ENCODE measurements around the gene ZNF512. TPM values are rescaled to one million over a fixed set of nuclear protein-coding genes. Genes with fewer than 3 reads are reported as not detected.
A peak's percentile ranks its signal among the peaks of the same experiment; 100 is the strongest.

The ZNF512 gene
- total RNA-seq, 1 experiment from 2014 or later: 34.2 TPM

DNA sequence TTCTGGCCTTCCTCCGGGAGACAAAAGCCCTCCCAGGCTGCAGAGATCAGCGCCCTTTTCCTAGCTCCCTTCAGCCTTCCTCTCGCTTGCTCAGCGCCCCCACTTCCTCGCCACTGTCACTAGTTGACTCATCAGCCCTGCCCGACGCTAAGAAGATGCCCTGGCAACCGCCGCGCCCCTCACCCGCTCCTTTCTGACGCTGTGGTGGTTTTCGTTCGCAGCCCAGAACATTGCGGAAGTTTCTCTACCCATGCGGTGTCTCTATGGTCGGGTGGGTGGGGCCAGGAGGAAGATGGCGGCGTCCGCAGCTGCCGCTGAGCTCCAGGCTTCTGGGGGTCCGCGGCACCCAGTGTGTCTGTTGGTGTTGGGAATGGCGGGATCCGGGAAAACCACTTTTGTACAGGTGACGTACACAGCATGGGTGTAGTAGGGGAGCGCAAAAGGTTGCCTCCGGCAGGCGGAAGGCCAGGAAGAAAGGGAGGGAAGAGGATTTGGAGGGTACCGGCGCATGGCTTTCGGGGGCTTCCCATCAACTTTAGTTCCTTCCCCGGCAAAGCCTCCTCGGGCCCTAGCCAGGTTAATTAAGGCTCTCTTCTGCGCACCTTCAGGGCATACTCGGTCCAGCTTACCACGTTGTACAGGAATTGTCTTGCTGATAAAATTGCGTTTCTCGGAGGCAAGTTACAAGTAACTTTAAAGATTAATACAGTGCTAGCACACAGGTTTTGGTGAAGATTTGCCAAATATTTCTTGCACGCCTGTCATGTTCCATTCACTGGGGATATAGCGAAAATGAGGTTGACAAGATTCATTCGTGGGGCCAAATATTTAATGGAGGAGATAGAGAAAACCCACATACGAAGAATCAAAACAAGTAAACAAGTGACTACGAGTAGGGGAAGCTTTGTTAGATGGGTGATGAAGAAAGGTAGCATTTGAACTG is 46.2 kb downstream of the ZNF512 start, which contains the start of the genes CCDC121 and GPN1 (continued):
- TF ChIP-seq, protein P1, sequence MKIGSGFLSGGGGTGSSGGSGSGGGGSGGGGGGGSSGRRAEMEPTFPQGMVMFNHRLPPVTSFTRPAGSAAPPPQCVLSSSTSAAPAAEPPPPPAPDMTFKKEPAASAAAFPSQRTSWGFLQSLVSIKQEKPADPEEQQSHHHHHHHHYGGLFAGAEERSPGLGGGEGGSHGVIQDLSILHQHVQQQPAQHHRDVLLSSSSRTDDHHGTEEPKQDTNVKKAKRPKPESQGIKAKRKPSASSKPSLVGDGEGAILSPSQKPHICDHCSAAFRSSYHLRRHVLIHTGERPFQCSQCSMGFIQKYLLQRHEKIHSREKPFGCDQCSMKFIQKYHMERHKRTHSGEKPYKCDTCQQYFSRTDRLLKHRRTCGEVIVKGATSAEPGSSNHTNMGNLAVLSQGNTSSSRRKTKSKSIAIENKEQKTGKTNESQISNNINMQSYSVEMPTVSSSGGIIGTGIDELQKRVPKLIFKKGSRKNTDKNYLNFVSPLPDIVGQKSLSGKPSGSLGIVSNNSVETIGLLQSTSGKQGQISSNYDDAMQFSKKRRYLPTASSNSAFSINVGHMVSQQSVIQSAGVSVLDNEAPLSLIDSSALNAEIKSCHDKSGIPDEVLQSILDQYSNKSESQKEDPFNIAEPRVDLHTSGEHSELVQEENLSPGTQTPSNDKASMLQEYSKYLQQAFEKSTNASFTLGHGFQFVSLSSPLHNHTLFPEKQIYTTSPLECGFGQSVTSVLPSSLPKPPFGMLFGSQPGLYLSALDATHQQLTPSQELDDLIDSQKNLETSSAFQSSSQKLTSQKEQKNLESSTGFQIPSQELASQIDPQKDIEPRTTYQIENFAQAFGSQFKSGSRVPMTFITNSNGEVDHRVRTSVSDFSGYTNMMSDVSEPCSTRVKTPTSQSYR (CRISPR knock-in tag; IDR thresholded peaks at IDR 0.05): 0 out of 2 replicates have a peak, but pooled peaks have one; percentile 26
- 0 out of 2 replicates have a peak, but pooled peaks have one; percentile 59 for TF ChIP-seq CREM (CRISPR knock-in tag; IDR thresholded peaks at IDR 0.05)
- TF ChIP-seq TEAD1 (CRISPR knock-in tag; IDR thresholded peaks at IDR 0.05): peak; percentile 57; the same call in 1 of the 2 replicates
- peak; percentile 70; the same call in 1 of the 2 replicates for TF ChIP-seq SMAD3 (CRISPR knock-in tag; IDR thresholded peaks at IDR 0.05; ENCODE audit: borderline replicate concordance)
- no peak for TF ChIP-seq JUN (CRISPR knock-in tag; IDR thresholded peaks at IDR 0.05)
- TF ChIP-seq ZNF121 (CRISPR knock-in tag; IDR thresholded peaks at IDR 0.05): no peak
- TF ChIP-seq, protein P2, sequence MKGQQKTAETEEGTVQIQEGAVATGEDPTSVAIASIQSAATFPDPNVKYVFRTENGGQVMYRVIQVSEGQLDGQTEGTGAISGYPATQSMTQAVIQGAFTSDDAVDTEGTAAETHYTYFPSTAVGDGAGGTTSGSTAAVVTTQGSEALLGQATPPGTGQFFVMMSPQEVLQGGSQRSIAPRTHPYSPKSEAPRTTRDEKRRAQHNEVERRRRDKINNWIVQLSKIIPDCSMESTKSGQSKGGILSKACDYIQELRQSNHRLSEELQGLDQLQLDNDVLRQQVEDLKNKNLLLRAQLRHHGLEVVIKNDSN (CRISPR knock-in tag; IDR thresholded peaks at IDR 0.05): peak; percentile 23; the same call in 1 of the 2 replicates
- TF ChIP-seq ZNF512 (CRISPR knock-in tag; IDR thresholded peaks at IDR 0.05; ENCODE audit: borderline replicate concordance): 0 out of 2 replicates have a peak, but pooled peaks have one; percentile 43
- TF ChIP-seq, protein P3, sequence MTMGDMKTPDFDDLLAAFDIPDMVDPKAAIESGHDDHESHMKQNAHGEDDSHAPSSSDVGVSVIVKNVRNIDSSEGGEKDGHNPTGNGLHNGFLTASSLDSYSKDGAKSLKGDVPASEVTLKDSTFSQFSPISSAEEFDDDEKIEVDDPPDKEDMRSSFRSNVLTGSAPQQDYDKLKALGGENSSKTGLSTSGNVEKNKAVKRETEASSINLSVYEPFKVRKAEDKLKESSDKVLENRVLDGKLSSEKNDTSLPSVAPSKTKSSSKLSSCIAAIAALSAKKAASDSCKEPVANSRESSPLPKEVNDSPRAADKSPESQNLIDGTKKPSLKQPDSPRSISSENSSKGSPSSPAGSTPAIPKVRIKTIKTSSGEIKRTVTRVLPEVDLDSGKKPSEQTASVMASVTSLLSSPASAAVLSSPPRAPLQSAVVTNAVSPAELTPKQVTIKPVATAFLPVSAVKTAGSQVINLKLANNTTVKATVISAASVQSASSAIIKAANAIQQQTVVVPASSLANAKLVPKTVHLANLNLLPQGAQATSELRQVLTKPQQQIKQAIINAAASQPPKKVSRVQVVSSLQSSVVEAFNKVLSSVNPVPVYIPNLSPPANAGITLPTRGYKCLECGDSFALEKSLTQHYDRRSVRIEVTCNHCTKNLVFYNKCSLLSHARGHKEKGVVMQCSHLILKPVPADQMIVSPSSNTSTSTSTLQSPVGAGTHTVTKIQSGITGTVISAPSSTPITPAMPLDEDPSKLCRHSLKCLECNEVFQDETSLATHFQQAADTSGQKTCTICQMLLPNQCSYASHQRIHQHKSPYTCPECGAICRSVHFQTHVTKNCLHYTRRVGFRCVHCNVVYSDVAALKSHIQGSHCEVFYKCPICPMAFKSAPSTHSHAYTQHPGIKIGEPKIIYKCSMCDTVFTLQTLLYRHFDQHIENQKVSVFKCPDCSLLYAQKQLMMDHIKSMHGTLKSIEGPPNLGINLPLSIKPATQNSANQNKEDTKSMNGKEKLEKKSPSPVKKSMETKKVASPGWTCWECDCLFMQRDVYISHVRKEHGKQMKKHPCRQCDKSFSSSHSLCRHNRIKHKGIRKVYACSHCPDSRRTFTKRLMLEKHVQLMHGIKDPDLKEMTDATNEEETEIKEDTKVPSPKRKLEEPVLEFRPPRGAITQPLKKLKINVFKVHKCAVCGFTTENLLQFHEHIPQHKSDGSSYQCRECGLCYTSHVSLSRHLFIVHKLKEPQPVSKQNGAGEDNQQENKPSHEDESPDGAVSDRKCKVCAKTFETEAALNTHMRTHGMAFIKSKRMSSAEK (CRISPR knock-in tag; IDR thresholded peaks at IDR 0.05; ENCODE audit: borderline replicate concordance): peak; percentile 34; the same call in 1 of the 2 replicates
- TF ChIP-seq ZNF396 (CRISPR knock-in tag; IDR thresholded peaks at IDR 0.05; ENCODE audit: borderline replicate concordance): no peak
- TF ChIP-seq ZNF263 (CRISPR knock-in tag; IDR thresholded peaks at IDR 0.05; ENCODE audit: low read depth): no peak
- no peak; the same call in 1 of the 2 replicates for TF ChIP-seq ARID4B (CRISPR knock-in tag; IDR thresholded peaks at IDR 0.05; ENCODE audit: borderline replicate concordance)
- TF ChIP-seq SP1 (CRISPR knock-in tag; conservative IDR thresholded peaks at IDR 0.05): peak; percentile 95
- TF ChIP-seq GABPB1 (CRISPR knock-in tag; IDR thresholded peaks at IDR 0.05): peak; percentile 91
- no peak for TF ChIP-seq CBFB (CRISPR knock-in tag; IDR thresholded peaks at IDR 0.05; ENCODE audit: low read depth)
- TF ChIP-seq, protein P4, sequence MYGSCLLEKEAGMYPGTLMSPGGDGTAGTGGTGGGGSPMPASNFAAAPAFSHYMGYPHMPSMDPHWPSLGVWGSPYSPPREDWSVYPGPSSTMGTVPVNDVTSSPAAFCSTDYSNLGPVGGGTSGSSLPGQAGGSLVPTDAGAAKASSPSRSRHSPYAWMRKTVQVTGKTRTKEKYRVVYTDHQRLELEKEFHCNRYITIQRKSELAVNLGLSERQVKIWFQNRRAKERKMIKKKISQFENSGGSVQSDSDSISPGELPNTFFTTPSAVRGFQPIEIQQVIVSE (CRISPR knock-in tag; IDR thresholded peaks at IDR 0.05; ENCODE audit: borderline replicate concordance): no peak
- no peak for TF ChIP-seq NFATC4 (CRISPR knock-in tag; IDR thresholded peaks at IDR 0.05)
- TF ChIP-seq MAX (CRISPR knock-in tag; IDR thresholded peaks at IDR 0.05): peak; percentile 55; the same call in 1 of the 2 replicates
- no peak for TF ChIP-seq ZNF138 (CRISPR knock-in tag; conservative IDR thresholded peaks at IDR 0.05)
- no peak for TF ChIP-seq GRHL2 (CRISPR knock-in tag; IDR thresholded peaks at IDR 0.05; ENCODE audit: insufficient replicate concordance, severe bottlenecking)
- TF ChIP-seq RELA (CRISPR knock-in tag; IDR thresholded peaks at IDR 0.05; ENCODE audit: borderline replicate concordance): no peak

Measured in WTC11 (cell line).